Parathyroid adenoma (tissue), 2 donors: ENCODE results near the gene DDX54.
A peak's percentile ranks its signal among the peaks of the same experiment; 100 is the strongest.

Experiments
- H2AFZ ChIP-seq: fragments of 300-600 bp; sonication (generic); one replicate; pipeline ENCODE4 v1.7.0; 2017; ENCODE audit warnings: antibody characterized with exemption, mild to moderate bottlenecking
- H3K27ac ChIP-seq: fragments of 300-600 bp; sonication (generic); one replicate; pipeline ENCODE4 v1.7.0; 2017
- H3K27me3 ChIP-seq: fragments of 300-600 bp; sonication (generic); one replicate; pipeline ENCODE4 v1.7.0; 2017; ENCODE audit warnings: low read length; ENCODE audit not compliant: control insufficient read depth, insufficient read depth
- H3K36me3 ChIP-seq: fragments of 300-600 bp; sonication (generic); one replicate; pipeline ENCODE4 v1.7.0; 2017; ENCODE audit warnings: low read length; ENCODE audit not compliant: control insufficient read depth, insufficient read depth
- H3K4me1 ChIP-seq: fragments of 300-600 bp; sonication (generic); one replicate; pipeline ENCODE4 v1.7.0; 2017; ENCODE audit warnings: control low read depth
- H3K4me2 ChIP-seq: fragments of 300-600 bp; sonication (generic); one replicate; pipeline ENCODE4 v1.7.0; 2017; ENCODE audit warnings: low read length
- H3K4me3 ChIP-seq: fragments of 300-600 bp; sonication (generic); one replicate; pipeline ENCODE4 v1.7.0; 2017; ENCODE audit warnings: low read depth, low read length
- H3K79me2 ChIP-seq: fragments of 300-600 bp; sonication (generic); one replicate; pipeline ENCODE4 v1.7.0; 2017; ENCODE audit warnings: control low read depth
- H3K9ac ChIP-seq: fragments of 300-600 bp; sonication (generic); one replicate; pipeline ENCODE4 v1.7.0; 2017; ENCODE audit warnings: mild to moderate bottlenecking
- H3K9me3 ChIP-seq: fragments of 300-600 bp; sonication (generic); one replicate; pipeline ENCODE4 v1.7.0; 2017; ENCODE audit warnings: low read length; ENCODE audit not compliant: control insufficient read depth
- TF ChIP-seq, protein P1 (sequence below): fragments of 300-600 bp; sonication (generic); IDR thresholded peaks from one replicate; pipeline ENCODE4 v1.7.0; 2017; ENCODE audit warnings: antibody characterized with exemption, mild to moderate bottlenecking
- donor health status: primary hyperparathyroidism.

Gene DDX54

DNA sequence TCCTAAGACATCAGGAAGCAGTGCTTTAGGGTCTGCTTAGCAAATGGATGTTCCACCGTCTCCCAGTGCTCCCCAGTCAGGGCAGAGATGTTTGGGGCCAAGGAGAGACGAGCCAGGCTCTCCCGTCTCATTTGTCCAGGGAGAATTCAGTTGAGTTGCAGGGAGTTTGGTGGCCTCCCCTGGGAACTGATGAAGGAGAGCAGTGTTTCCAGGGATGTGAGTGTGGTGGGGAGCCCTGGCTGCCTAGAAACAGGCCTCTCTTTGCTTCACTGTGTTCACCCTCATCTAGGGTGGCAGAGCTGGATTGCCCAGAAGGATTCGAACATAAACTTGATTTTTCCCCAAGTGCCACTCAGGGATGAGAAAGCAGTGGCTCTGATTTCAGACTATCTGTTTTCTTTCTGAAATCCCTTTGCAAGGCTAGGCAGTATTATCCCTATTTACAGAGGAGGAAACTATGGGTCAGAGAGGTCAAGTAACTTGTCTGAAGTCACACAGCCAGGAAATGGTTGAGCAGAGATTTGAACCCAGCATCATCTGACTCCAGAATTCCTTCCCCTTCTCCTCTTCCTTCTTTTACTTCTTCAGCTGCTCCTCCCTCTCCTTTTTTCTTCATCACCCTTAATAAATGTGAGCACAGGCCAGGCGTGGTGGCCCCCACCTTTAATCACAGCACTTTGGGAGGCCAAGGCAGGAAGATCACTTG, 42.6 kb upstream of the DDX54 start:
- Histone ChIP-seq H3K36me3 (no peaks in the 10 kb centered on the region), H3K27me3 (no peaks in the 10 kb centered on the region), H3K4me2 (no peak overlapping the region), H3K9ac (no peak overlapping the region), H3K79me2 (peaks cover 26% of the 10 kb centered on the region), H3K4me3 (no peak overlapping the region), H3K9me3 (no peaks in the 10 kb centered on the region), H3K27ac (peak overlapping the region; percentile 31), H2AFZ (no peak overlapping the region), H3K4me1 (peaks cover 26% of the 10 kb centered on the region)
- TF ChIP-seq, protein P1, sequence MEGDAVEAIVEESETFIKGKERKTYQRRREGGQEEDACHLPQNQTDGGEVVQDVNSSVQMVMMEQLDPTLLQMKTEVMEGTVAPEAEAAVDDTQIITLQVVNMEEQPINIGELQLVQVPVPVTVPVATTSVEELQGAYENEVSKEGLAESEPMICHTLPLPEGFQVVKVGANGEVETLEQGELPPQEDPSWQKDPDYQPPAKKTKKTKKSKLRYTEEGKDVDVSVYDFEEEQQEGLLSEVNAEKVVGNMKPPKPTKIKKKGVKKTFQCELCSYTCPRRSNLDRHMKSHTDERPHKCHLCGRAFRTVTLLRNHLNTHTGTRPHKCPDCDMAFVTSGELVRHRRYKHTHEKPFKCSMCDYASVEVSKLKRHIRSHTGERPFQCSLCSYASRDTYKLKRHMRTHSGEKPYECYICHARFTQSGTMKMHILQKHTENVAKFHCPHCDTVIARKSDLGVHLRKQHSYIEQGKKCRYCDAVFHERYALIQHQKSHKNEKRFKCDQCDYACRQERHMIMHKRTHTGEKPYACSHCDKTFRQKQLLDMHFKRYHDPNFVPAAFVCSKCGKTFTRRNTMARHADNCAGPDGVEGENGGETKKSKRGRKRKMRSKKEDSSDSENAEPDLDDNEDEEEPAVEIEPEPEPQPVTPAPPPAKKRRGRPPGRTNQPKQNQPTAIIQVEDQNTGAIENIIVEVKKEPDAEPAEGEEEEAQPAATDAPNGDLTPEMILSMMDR, result no peak

DNA sequence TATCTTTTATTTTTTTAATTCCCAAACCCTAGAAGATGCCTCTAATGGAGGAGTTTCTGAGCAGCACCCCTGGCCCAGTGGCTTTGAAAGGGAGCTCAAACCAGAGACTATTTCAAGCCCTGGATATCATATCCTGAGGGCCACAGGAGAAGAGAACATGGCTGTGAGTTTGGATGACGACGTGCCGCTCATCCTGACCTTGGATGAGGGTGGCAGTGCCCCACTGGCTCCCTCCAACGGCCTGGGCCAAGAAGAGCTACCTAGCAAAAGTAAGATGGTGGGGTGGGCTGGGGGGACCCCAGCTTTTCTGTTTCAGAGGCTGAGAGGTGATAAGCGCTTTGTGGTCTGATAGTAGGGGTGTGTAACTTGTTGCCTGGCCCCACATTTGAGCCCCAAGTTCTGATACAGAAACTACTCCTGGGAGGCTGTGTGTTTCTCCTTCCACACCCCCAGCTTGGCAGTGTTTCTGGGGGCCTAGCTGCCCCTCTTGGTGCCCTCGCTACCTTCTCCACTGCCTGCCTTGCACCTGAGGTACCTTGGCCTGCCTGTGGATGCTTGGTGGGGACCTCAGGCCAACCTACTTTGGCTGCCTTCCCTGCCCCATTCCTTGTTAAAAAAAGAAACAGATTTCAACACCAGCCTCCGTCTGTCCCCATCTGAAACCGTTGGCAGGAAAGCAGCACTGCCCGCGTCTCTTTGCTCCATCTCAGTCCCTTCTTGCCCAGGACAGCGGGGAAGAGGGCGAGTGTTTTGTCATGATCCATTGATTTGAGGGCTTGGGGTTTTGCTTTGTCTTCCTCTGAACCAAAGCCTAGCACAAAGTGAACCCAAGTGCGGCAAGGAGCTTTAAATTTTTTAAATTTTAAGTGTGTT, 41.7 kb upstream of the DDX54 start:
- H3K36me3 ChIP-seq, result no peaks in the 10 kb centered on the region
- H3K27me3 ChIP-seq, result no peaks in the 10 kb centered on the region
- H3K4me3 ChIP-seq, result no peak overlapping the region
- H2AFZ ChIP-seq, result peak overlapping the region; percentile 24
- no peak overlapping the region for H3K4me2 ChIP-seq
- peak overlapping the region; percentile 31 for H3K27ac ChIP-seq
- H3K9me3 ChIP-seq, result no peaks in the 10 kb centered on the region
- no peak overlapping the region for H3K9ac ChIP-seq
- TF ChIP-seq, protein P1, result no peak
- H3K79me2 ChIP-seq, result peaks cover 22% of the 10 kb centered on the region
- peaks cover 24% of the 10 kb centered on the region for H3K4me1 ChIP-seq

GRCh38 chr12:113224955-113225354, 39.7 kb upstream of the DDX54 start:
- no peak overlapping the region for H3K4me3 ChIP-seq
- TF ChIP-seq, protein P1, result no peak
- peaks cover 15% of the 10 kb centered on the region for H3K4me1 ChIP-seq
- no peak overlapping the region for H2AFZ ChIP-seq
- H3K36me3 ChIP-seq, result no peaks in the 10 kb centered on the region
- H3K4me2 ChIP-seq, result no peak overlapping the region
- H3K27ac ChIP-seq, result no peak overlapping the region
- no peaks in the 10 kb centered on the region for H3K9me3 ChIP-seq
- no peak overlapping the region for H3K9ac ChIP-seq
- no peaks in the 10 kb centered on the region for H3K27me3 ChIP-seq
- peaks cover 28% of the 10 kb centered on the region for H3K79me2 ChIP-seq

- Histone ChIP-seq H3K79me2 (peaks cover 14% of the 10 kb centered on the region), H3K4me3 (peak overlapping the region; percentile 75), H3K27ac (peak overlapping the region; percentile 92), H2AFZ (no peak overlapping the region), H3K36me3 (no peaks in the 10 kb centered on the region), H3K9ac (no peak overlapping the region), H3K4me2 (peak overlapping the region; percentile 92), H3K9me3 (no peaks in the 10 kb centered on the region), H3K4me1 (peaks cover 11% of the 10 kb centered on the region), H3K27me3 (no peaks in the 10 kb centered on the region)
- TF ChIP-seq, protein P1, result no peak
These were observed 37.7 kb upstream of the DDX54 start for GRCh38 chr12:113222730-113223531.
